Erythroblast (primary cell): ENCODE measurements around the gene CDC42SE2.

Experiments used
- GATA1 ChIP-seq: IDR thresholded peaks from 2 replicates; pipeline ENCODE4 v1.6.1; 2011; ENCODE audit warnings: low read depth, mild to moderate bottlenecking, control low read depth, low read length, moderate library complexity
- POLR2A ChIP-seq: IDR thresholded peaks from 2 replicates; pipeline ENCODE4 v1.6.1; 2011; ENCODE audit warnings: mild to moderate bottlenecking, low read length

DNA sequence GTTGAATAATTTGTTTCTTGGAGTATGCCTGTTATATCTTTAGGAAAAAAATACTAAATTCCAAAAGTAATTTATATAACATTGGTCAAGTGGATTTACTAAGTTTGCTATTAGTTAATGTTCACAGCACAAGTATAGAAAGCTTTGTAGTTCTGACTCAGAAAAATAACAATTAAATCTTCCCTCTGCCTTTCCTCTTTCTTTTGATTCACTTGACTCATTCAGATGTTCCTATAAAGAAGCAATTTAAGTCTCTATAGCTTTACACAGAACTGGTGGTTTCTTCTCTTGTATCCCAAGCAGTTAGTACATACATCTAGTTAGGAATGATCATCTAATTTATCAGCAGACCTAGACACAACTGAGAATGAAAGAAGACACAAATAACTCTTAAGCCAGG lies 4.5 kb upstream of the CDC42SE2 start:
- no peak for TF ChIP-seq POLR2A
- no peak for TF ChIP-seq GATA1
